OCI-LY1 (cell line): ENCODE results near the gene VSTM4.

Experiments used
- CTCF ChIP-seq: fragments of 200-600 bp; sonication (generic), shearing (Covaris generic); IDR thresholded peaks from 2 replicates; pipeline ENCODE4 v1.5.1; 2017; ENCODE audit warnings: mild to moderate bottlenecking, antibody characterized with exemption, low read length, moderate library complexity, mixed read lengths
- EZH2 ChIP-seq: fragments of 200-600 bp; sonication (generic), shearing (Covaris generic); IDR thresholded peaks from 2 replicates; pipeline ENCODE4 v1.8.0; 2017; ENCODE audit warnings: borderline replicate concordance, mixed run types, mild to moderate bottlenecking, antibody characterized with exemption, low read length, moderate library complexity, mixed read lengths

GRCh38 chr10:49083261-49083660 is 32.1 kb downstream of the VSTM4 start:
- TF ChIP-seq CTCF (no peak), EZH2 (no peak)
